Psoas muscle (tissue), 8 donors: ENCODE data around the gene C6orf163. TPM values are rescaled to one million over a fixed set of nuclear protein-coding genes. Genes with fewer than 3 reads are reported as not detected.

Experiments
- ATAC-seq, 4 donors: fragments of 200-7000 bp; cut with Tn5 transposase; one replicate each; pipeline ENCODE4 v1.9.1; 2020; ENCODE audit warnings: moderate library complexity in 3 of 4, mild to moderate bottlenecking in 2 of 4
- DNase-seq, 2 donors: peaks; one replicate each; pipeline ENCODE4 v3.0.0-alpha.2; 2020
- H3K27ac ChIP-seq: fragments of 200-600 bp; one replicate; pipeline ENCODE4 v1.8.0; 2022
- H3K27me3 ChIP-seq, 3 donors: fragments of 200-600 bp in 1 of 3; one replicate each; pipeline versions ENCODE4 v1.6.1 to v1.8.0; 2013 to 2022; ENCODE audit warnings: low read length in 2 of 3, mild to moderate bottlenecking in 2 of 3, moderate library complexity in 1 of 3; ENCODE audit not compliant: insufficient read depth in 3 of 3
- H3K36me3 ChIP-seq, 2 donors: fragments of 200-600 bp in 1 of 2; one replicate each; pipeline versions ENCODE4 v1.6.1 to v1.8.0; 2013 to 2022; ENCODE audit warnings: low read depth in 1 of 2, mild to moderate bottlenecking in 1 of 2, moderate library complexity in 1 of 2; ENCODE audit not compliant: insufficient read depth in 1 of 2
- H3K4me1 ChIP-seq: fragments of 200-600 bp; one replicate; pipeline ENCODE4 v1.8.0; 2022
- H3K4me3 ChIP-seq: fragments of 200-600 bp; one replicate; pipeline ENCODE4 v1.8.0; 2022; ENCODE audit warnings: mild to moderate bottlenecking
- H3K9me3 ChIP-seq: fragments of 200-600 bp; one replicate; pipeline ENCODE4 v1.8.0; 2022
- WGBS, 3 donors: extraction: QIAGEN DNeasy Blood & Tissue Kit; methylation state at CpG; one replicate each; pipeline versions ENCODE4 v1.1.6 to v1.1.7; 2013; 5-methylcytosine and 5-hydroxymethylcytosine counted together
- intact Hi-C, 2 donors: fragments of 100-400 bp; cut with DNase I; formaldehyde crosslinking; loops; one replicate each; pipeline versions ENCODE4 v1.11.0 to v1.14.2; 2022
- polyA plus RNA-seq, 3 donors: library from polyadenylated mRNA; stranded (reverse); fragments of 200-250 nt; gene quantifications; one replicate each; pipeline ENCODE4 v1.2.3, GENCODE V29; 2013
- total RNA-seq, 4 donors: library from RNA; stranded (reverse); fragmentation: NEBNext Ultra II Directional in 2 of 4; extraction: Animal tissue kit (Norgen Biotek cat#: 25700) in 2 of 4; gene quantifications; one replicate each; pipeline versions ENCODE4 v1.2.1 to v1.2.4, GENCODE V29; 2021 to 2023
- TF ChIP-seq, protein P1 (sequence below): fragments of 200-600 bp; IDR thresholded peaks from one replicate; pipeline ENCODE4 v1.8.0; 2022; ENCODE audit warnings: antibody characterized with exemption
- donor health status: healthy with polysubstance abuse.
- donor health status: DM: no; HTN: no; CAD: no; lungs with moderate emphysema.
- donor health status: Bipolar disorder and iron deficiency.
- donor health status: healthy.
- donor health status: DM: yes; HTN: yes; CAD: no.
- donor health status: DM: no; HTN: no; CAD: no.
- donor health status: DM: no; HTN: no; CAD: no.
- donor health status: DM: yes; HTN: yes; CAD: no.

C6orf163 gene
- total and polyA plus RNA-seq, 7 donors, result 0.22 to 1.4 (median 0.41) TPM

DNA sequence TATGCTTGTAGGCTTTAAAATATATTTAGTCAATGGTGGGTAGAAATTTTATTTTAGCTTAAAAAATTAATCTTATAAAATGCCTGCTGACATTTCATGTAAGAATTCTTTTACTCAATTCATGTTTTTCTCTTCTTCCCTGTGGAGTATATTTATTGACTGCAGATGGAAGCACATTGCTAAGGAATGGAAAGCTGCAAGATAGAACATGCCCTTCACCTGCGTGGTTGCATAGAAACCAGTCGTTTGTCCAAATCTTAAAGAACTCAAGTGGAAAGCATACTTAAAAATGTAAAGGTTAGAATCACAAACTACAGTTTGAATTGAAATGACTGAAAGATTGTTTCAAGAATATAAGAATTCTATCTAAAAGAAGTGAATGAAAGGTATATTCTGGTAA, 30.7 kb downstream of the C6orf163 start:
- no peak for DNase-seq
- H3K9me3 ChIP-seq, result no peaks in the 10 kb centered on the region
- no peak overlapping the region for H3K27ac ChIP-seq
- intact Hi-C loops, result no loop called here
- ATAC-seq, result no peak
- H3K4me3 ChIP-seq, result no peak overlapping the region
- TF ChIP-seq, protein P1, sequence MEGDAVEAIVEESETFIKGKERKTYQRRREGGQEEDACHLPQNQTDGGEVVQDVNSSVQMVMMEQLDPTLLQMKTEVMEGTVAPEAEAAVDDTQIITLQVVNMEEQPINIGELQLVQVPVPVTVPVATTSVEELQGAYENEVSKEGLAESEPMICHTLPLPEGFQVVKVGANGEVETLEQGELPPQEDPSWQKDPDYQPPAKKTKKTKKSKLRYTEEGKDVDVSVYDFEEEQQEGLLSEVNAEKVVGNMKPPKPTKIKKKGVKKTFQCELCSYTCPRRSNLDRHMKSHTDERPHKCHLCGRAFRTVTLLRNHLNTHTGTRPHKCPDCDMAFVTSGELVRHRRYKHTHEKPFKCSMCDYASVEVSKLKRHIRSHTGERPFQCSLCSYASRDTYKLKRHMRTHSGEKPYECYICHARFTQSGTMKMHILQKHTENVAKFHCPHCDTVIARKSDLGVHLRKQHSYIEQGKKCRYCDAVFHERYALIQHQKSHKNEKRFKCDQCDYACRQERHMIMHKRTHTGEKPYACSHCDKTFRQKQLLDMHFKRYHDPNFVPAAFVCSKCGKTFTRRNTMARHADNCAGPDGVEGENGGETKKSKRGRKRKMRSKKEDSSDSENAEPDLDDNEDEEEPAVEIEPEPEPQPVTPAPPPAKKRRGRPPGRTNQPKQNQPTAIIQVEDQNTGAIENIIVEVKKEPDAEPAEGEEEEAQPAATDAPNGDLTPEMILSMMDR, result no peak
- H3K36me3 ChIP-seq, result peaks cover 3 to 4% of the 10 kb centered on the region in 2 donors
- no peaks in the 10 kb centered on the region for H3K4me1 ChIP-seq
- WGBS, 3 donors, result 95 to 96% (median 95%) methylated on average over 2 of the region's 2 CpGs
- no peaks in the 10 kb centered on the region for H3K27me3 ChIP-seq

GRCh38 chr6:87376643-87377042, 32.0 kb downstream of the C6orf163 start:
- H3K9me3 ChIP-seq, result no peaks in the 10 kb centered on the region
- H3K36me3 ChIP-seq, result peaks cover 3 to 4% of the 10 kb centered on the region in 2 donors
- H3K27me3 ChIP-seq, result no peaks in the 10 kb centered on the region
- no peaks in the 10 kb centered on the region for H3K4me1 ChIP-seq
- H3K27ac ChIP-seq, result no peak overlapping the region
- 93 to 98% (median 98%) methylated on average over 2 of the region's 2 CpGs for WGBS, 3 donors
- intact Hi-C loops, result no loop called here
- TF ChIP-seq, protein P1, result no peak
- H3K4me3 ChIP-seq, result no peak overlapping the region
- DNase-seq, result no peak
- ATAC-seq, result no peak

- no peaks in the 10 kb centered on the region for H3K9me3 ChIP-seq
- no peak for DNase-seq
- TF ChIP-seq, protein P1, result no peak
- no peak overlapping the region for H3K27ac ChIP-seq
- no peak for ATAC-seq
- WGBS, 3 donors, result 65 to 76% (median 66%) methylated on average over 4 of the region's 4 CpGs
- H3K4me1 ChIP-seq, result no peaks in the 10 kb centered on the region
- no peak overlapping the region for H3K4me3 ChIP-seq
- H3K27me3 ChIP-seq, result no peaks in the 10 kb centered on the region
- intact Hi-C loops, result no loop called here
- peaks cover 3 to 4% of the 10 kb centered on the region in 2 donors for H3K36me3 ChIP-seq
Observed at GRCh38 chr6:87378947-87379346, 34.3 kb downstream of the C6orf163 start.

- Histone ChIP-seq H3K4me3 (no peak overlapping the region), H3K27me3 (no peaks in the 10 kb centered on the region), H3K9me3 (no peaks in the 10 kb centered on the region), H3K27ac (no peak overlapping the region), H3K36me3 (no peaks in the 10 kb centered on the region), H3K4me1 (no peaks in the 10 kb centered on the region)
- WGBS, 3 donors, result 79 to 86% (median 81%) methylated on average over 5 of the region's 5 CpGs
- TF ChIP-seq, protein P1, result no peak
- no peak for ATAC-seq
- intact Hi-C loops, result no loop called here
- no peak for DNase-seq
Observed at GRCh38 chr6:87382861-87383260, 38.2 kb downstream of the C6orf163 start.

GRCh38 chr6:87384038-87384437, 39.4 kb downstream of the C6orf163 start:
- intact Hi-C loops, result no loop called here
- no peak overlapping the region for H3K27ac ChIP-seq
- DNase-seq (no peak), ATAC-seq (no peak)
- no peak overlapping the region for H3K4me3 ChIP-seq
- no peaks in the 10 kb centered on the region for H3K27me3 ChIP-seq
- TF ChIP-seq, protein P1, result no peak
- H3K36me3 ChIP-seq, result no peaks in the 10 kb centered on the region
- no peaks in the 10 kb centered on the region for H3K9me3 ChIP-seq
- no peaks in the 10 kb centered on the region for H3K4me1 ChIP-seq
- 57 to 63% (median 60%) methylated on average over 1 of the region's 1 CpG for WGBS, 3 donors
